HG03520 (cell line): ENCODE measurements around the gene OCLN.
"Not testable (repeated sequence)": the region's sequence is repeated elsewhere in the genome, so short reads cannot be mapped to it uniquely, and the experiment has no call there.

ENCODE experiments used
- ATAC-seq: cut with Tn5 transposase; IDR thresholded peaks from one replicate; pipeline ENCODE4 v1.9.1; 2021; ENCODE audit warnings: mild to moderate bottlenecking, moderate library complexity; ENCODE audit not compliant: unreplicated experiment

Gene OCLN

GRCh38 chr5:69491027-69491426, 1.6 kb upstream of the OCLN start:
- ATAC-seq, result no peak

- no peak for ATAC-seq
Observed at GRCh38 chr5:69491838-69492390, 676 bp upstream of the OCLN start.

- peak; percentile 28 for ATAC-seq
Observed at GRCh38 chr5:69492923-69493395, 369 bp downstream of the OCLN start.

- no peak for ATAC-seq
Observed at GRCh38 chr5:69493396-69494133, 975 bp downstream of the OCLN start.

GRCh38 chr5:69494452-69494851, 1.9 kb downstream of the OCLN start:
- ATAC-seq, result no peak

- no peak for ATAC-seq
Observed at GRCh38 chr5:69497006-69497520, 4.5 kb downstream of the OCLN start.

GRCh38 chr5:69498384-69498783, 5.8 kb downstream of the OCLN start:
- ATAC-seq, result no peak

GRCh38 chr5:69502367-69502766, 9.8 kb downstream of the OCLN start:
- ATAC-seq, result no peak

GRCh38 chr5:69502767-69503488, 10.3 kb downstream of the OCLN start:
- no peak for ATAC-seq

- ATAC-seq, result no peak
Observed at GRCh38 chr5:69504036-69504435, 11.4 kb downstream of the OCLN start.

GRCh38 chr5:69505306-69505705, 12.7 kb downstream of the OCLN start:
- ATAC-seq, result no peak

GRCh38 chr5:69509212-69509611, 16.6 kb downstream of the OCLN start:
- no peak for ATAC-seq

GRCh38 chr5:69510694-69511093, 18.1 kb downstream of the OCLN start:
- no peak for ATAC-seq

- no peak for ATAC-seq
Observed at GRCh38 chr5:69512740-69513260, 20.2 kb downstream of the OCLN start.

- not testable (repeated sequence) for ATAC-seq
Observed at GRCh38 chr5:69515570-69515969, 23.0 kb downstream of the OCLN start.

GRCh38 chr5:69516769-69517168, 24.2 kb downstream of the OCLN start:
- no peak for ATAC-seq

- ATAC-seq, result no peak
Observed at GRCh38 chr5:69517763-69518212, 25.2 kb downstream of the OCLN start.

- ATAC-seq, result no peak
Observed at GRCh38 chr5:69519285-69519684, 26.7 kb downstream of the OCLN start.

GRCh38 chr5:69522035-69522434, 29.4 kb downstream of the OCLN start:
- ATAC-seq, result no peak

GRCh38 chr5:69525490-69525889, 32.9 kb downstream of the OCLN start:
- ATAC-seq, result no peak

- ATAC-seq, result no peak
Observed at GRCh38 chr5:69526660-69527059, 34.1 kb downstream of the OCLN start.
